Measurements from ENCODE around the gene CCDC187.
"Not testable (repeated sequence)": the region's sequence is repeated elsewhere in the genome, so short reads cannot be mapped to it uniquely, and the experiment has no call there.

The CCDC187 gene

GRCh38 chr9:136239983-136240330 is 63.9 kb downstream of the CCDC187 start:
- no peak for TF ChIP-seq ZFX (IDR thresholded peaks at IDR 0.05)
- no peak for TF ChIP-seq CTCF (conservative IDR thresholded peaks at IDR 0.05)
- no peak overlapping the region for H3K27ac ChIP-seq

- TF ChIP-seq CTCF (conservative IDR thresholded peaks at IDR 0.05) (no peak), ZFX (IDR thresholded peaks at IDR 0.05) (no peak)
- no peak overlapping the region for H3K27ac ChIP-seq
These were observed 64.5 kb downstream of the CCDC187 start for GRCh38 chr9:136239135-136239982.

GRCh38 chr9:136238342-136238732 is 65.6 kb downstream of the CCDC187 start:
- TF ChIP-seq CTCF (conservative IDR thresholded peaks at IDR 0.05) = no peak
- TF ChIP-seq ZFX (IDR thresholded peaks at IDR 0.05) = no peak
- H3K27ac ChIP-seq = no peak overlapping the region

GRCh38 chr9:136237486-136238341 is 66.2 kb downstream of the CCDC187 start:
- TF ChIP-seq ZFX (IDR thresholded peaks at IDR 0.05) = no peak
- no peak for TF ChIP-seq CTCF (conservative IDR thresholded peaks at IDR 0.05)
- no peak overlapping the region for H3K27ac ChIP-seq

GRCh38 chr9:136236471-136237410 is 67.2 kb downstream of the CCDC187 start:
- H3K27ac ChIP-seq = not testable (repeated sequence)

- no peak overlapping the region for H3K27ac ChIP-seq
- TF ChIP-seq CTCF (conservative IDR thresholded peaks at IDR 0.05) = no peak
- TF ChIP-seq ZFX (IDR thresholded peaks at IDR 0.05) = no peak
These were observed 68.0 kb downstream of the CCDC187 start for GRCh38 chr9:136235709-136236455.

GRCh38 chr9:136235171-136235570 is 68.7 kb downstream of the CCDC187 start:
- no peak for TF ChIP-seq CTCF (conservative IDR thresholded peaks at IDR 0.05)
- no peak for TF ChIP-seq ZFX (IDR thresholded peaks at IDR 0.05)
- H3K27ac ChIP-seq = no peak overlapping the region
